Measurements from ENCODE around the gene ZNFX1.
A peak's percentile ranks its signal among the peaks of the same experiment; 100 is the strongest.

The ZNFX1 gene

GRCh38 chr20:49233226-49233625, 44.6 kb downstream of the ZNFX1 start:
- H3K4me3 ChIP-seq (ENCODE audit: low read length) = no peak overlapping the region
- no peak for TF ChIP-seq CTCF (conservative IDR thresholded peaks at IDR 0.05; ENCODE audit: low read depth, low read length)
- DNase-seq (ENCODE audit: low read depth) = no peak

- no peak for DNase-seq (ENCODE audit: low read depth)
- TF ChIP-seq CTCF (conservative IDR thresholded peaks at IDR 0.05; ENCODE audit: low read depth, low read length) = no peak
- no peak overlapping the region for H3K4me3 ChIP-seq (ENCODE audit: low read length)
These were observed 46.4 kb downstream of the ZNFX1 start for GRCh38 chr20:49231471-49231870.

GRCh38 chr20:49230561-49231133, 47.2 kb downstream of the ZNFX1 start:
- TF ChIP-seq CTCF (conservative IDR thresholded peaks at IDR 0.05; ENCODE audit: low read depth, low read length) = no peak
- no peak for DNase-seq (ENCODE audit: low read depth)

GRCh38 chr20:49230021-49230420, 47.8 kb downstream of the ZNFX1 start:
- DNase-seq (ENCODE audit: low read depth) = no peak
- no peak for TF ChIP-seq CTCF (conservative IDR thresholded peaks at IDR 0.05; ENCODE audit: low read depth, low read length)
- H3K4me3 ChIP-seq (ENCODE audit: low read length) = no peak overlapping the region

More at GRCh38 chr20:49230561-49231133, 47.2 kb downstream of the ZNFX1 start:
- H3K4me3 ChIP-seq (ENCODE audit: low read length) = no peak overlapping the region

- no peak for TF ChIP-seq CTCF (conservative IDR thresholded peaks at IDR 0.05; ENCODE audit: low read depth, low read length)
- no peak overlapping the region for H3K4me3 ChIP-seq (ENCODE audit: low read length)
- DNase-seq (ENCODE audit: low read depth) = no peak
These were observed 48.5 kb downstream of the ZNFX1 start for GRCh38 chr20:49229381-49229780.

GRCh38 chr20:49228676-49229075, 49.2 kb downstream of the ZNFX1 start:
- no peak for DNase-seq (ENCODE audit: low read depth)
- H3K4me3 ChIP-seq (ENCODE audit: low read length) = no peak overlapping the region
- TF ChIP-seq CTCF (conservative IDR thresholded peaks at IDR 0.05; ENCODE audit: low read depth, low read length) = no peak

- TF ChIP-seq CTCF (conservative IDR thresholded peaks at IDR 0.05; ENCODE audit: low read depth, low read length) = peak; percentile 1
- H3K4me3 ChIP-seq (ENCODE audit: low read length) = no peak overlapping the region
- DNase-seq (ENCODE audit: low read depth) = no peak
These were observed 52.0 kb downstream of the ZNFX1 start for GRCh38 chr20:49225896-49226295.
